ENCODE results near the gene TMEM17. TPM values are rescaled to one million over a fixed set of nuclear protein-coding genes. Genes with fewer than 3 reads are reported as not detected.

The TMEM17 gene
- 1.6 and 2.1 TPM in 2 replicates for total RNA-seq

GRCh38 chr2:62505750-62506420 lies at the start of gene TMEM17:
TSS of gene TMEM17 (minus strand) at chr2:62506195. CDS start at chr2:62506129, 66 bp downstream.

Small RNA genes lying within 50 kb of the gene (small RNA-seq; reads per million reads assigned to genes)
- gene AC107083.1 (not detected), gene RN7SL18P (not detected)

Other genes with a start within 250 kb of the TMEM17 start
- gene EHBP1, start 199.5 kb upstream of the TMEM17 start, total RNA-seq, result 206 and 216 TPM in 2 replicates